Bronchial epithelial cell (primary cell): ENCODE data around the gene STAT5B. TPM values are rescaled to one million over a fixed set of nuclear protein-coding genes. Genes with fewer than 3 reads are reported as not detected.
A peak's percentile ranks its signal among the peaks of the same experiment; 100 is the strongest.

ENCODE experiments used
- DNase-seq: peaks from one replicate; pipeline ENCODE4 v3.0.0-alpha.2; 2010; ENCODE audit warnings: low read depth
- FAIRE-seq: peaks from 2 replicates; lab custom pipeline; 2011; peaks lifted over from hg19 to GRCh38; lab: Jason Lieb, UNC
- H3K27me3 ChIP-seq: 2 replicates; pipeline ENCODE4 v1.5.1; 2011; ENCODE audit warnings: low read length; ENCODE audit not compliant: control insufficient read depth, insufficient read depth
- H3K36me3 ChIP-seq: 2 replicates; pipeline ENCODE4 v1.5.1; 2011; ENCODE audit warnings: low read length; ENCODE audit not compliant: control insufficient read depth, insufficient read depth
- H3K4me3 ChIP-seq: 2 replicates; pipeline ENCODE4 v1.5.1; 2011; ENCODE audit warnings: mild to moderate bottlenecking, low read depth, low read length, control low read depth
- total RNA-seq: library from RNA; depleted of rRNA; stranded (reverse); fragments of >200 nt; gene quantifications from 2 replicates; pipeline ENCODE4 v1.2.1, GENCODE V29; 2014
- TF ChIP-seq, protein P1 (sequence below): IDR thresholded peaks from 2 replicates; pipeline ENCODE4 v1.5.1; 2011; ENCODE audit warnings: mild to moderate bottlenecking, moderate library complexity, low read length, control low read depth, inconsistent platforms; ENCODE audit not compliant: insufficient read depth, severe bottlenecking

STAT5B gene
- total RNA-seq, 1 donor from 2014 or later: 11.6 TPM

GRCh38 chr17:42287977-42288802 is 12.0 kb upstream of the STAT5B start, which contains the start of gene STAT5A:
STAT5A (plus strand) TSS chr17:42288498; CDS start chr17:42289412, 914 bp downstream.
- FAIRE-seq (no peak), DNase-seq (peak; percentile 60)
- Histone ChIP-seq H3K4me3 (peak within 1 kb of the TSS; percentile 30), H3K27me3 (no peaks in the 10 kb centered on the region), H3K36me3 (no peaks in the 10 kb centered on the region)
- TF ChIP-seq, protein P1, sequence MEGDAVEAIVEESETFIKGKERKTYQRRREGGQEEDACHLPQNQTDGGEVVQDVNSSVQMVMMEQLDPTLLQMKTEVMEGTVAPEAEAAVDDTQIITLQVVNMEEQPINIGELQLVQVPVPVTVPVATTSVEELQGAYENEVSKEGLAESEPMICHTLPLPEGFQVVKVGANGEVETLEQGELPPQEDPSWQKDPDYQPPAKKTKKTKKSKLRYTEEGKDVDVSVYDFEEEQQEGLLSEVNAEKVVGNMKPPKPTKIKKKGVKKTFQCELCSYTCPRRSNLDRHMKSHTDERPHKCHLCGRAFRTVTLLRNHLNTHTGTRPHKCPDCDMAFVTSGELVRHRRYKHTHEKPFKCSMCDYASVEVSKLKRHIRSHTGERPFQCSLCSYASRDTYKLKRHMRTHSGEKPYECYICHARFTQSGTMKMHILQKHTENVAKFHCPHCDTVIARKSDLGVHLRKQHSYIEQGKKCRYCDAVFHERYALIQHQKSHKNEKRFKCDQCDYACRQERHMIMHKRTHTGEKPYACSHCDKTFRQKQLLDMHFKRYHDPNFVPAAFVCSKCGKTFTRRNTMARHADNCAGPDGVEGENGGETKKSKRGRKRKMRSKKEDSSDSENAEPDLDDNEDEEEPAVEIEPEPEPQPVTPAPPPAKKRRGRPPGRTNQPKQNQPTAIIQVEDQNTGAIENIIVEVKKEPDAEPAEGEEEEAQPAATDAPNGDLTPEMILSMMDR: no peak

DNA sequence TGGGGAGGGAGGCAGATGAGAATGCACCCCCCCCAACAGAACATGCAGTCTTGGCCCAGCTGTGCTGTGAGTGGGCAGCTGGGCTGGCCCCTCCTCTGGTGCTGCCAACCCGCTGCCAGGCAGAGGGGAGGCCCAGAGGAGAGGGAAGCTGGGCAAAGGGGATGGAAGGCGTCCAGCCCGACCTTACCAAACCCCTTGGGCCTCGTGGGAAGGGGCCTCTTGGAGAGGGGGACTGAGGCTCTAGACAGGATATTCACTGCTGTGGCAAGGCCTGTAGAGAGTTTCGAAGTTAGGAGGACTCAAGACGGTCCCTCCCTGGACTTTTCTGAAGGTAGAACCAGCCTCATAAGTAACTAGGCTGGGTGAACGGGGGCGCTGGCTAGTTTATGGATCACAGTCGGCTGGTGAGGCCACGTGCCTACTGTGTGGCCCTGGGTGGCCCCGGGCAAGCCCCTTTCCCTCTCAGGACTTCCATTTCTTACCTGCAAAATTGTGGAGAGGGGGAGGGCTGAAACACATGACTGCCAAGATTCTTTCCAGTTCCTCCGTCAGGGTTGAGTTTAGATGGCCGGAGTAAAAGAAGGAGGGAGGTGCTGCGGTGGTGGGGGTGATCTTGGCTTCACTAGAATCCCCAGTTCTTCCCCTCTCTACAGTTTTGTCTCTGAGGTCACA is 11.2 kb upstream of the STAT5B start:
- H3K4me3 ChIP-seq: peak overlapping the region; percentile 30
- H3K36me3 ChIP-seq: no peaks in the 10 kb centered on the region
- no peaks in the 10 kb centered on the region for H3K27me3 ChIP-seq
- TF ChIP-seq, protein P1: no peak
- no peak for FAIRE-seq
- no peak for DNase-seq

DNA sequence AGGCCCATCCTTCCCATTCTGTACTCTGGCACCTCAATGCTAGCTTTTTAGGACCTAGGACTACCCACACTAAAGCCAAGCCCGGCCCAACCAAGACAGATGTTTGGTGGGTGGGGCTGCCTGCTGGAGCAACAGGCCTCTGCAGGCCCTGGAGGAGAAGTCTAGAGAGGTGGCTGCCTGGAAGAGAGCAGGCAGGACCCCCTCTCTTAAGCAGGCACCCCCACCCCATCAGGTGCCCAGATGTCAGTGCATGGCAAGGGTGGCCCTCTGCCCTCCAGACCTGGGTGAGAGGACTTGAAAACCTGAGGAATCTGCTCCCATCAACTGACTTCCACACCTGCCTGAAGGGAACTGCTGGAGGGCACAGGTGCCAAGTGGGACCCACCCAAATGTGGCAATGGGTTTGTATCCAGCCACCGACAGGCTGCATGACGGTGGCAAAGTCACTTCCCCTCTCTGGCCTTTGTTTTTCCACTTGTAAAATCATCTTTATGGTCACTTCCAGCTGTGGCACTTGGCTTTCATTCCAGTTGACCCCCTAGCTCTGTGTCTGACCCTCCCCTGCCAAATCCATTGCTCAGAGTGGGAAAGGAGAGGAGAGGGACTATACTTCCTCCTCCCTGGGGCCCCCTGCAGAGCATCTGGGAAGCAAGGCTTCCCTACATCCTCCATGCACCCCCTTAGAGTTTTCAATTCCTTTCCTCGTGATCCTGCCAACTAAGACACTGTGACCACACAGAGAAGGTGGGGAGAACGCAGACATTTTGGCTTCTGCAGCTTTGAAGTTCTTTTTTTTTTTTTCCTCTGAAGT is 10.4 kb upstream of the STAT5B start:
- no peaks in the 10 kb centered on the region for H3K36me3 ChIP-seq
- DNase-seq (no peak), FAIRE-seq (peak; percentile 50)
- no peak overlapping the region for H3K4me3 ChIP-seq
- TF ChIP-seq, protein P1: no peak
- no peaks in the 10 kb centered on the region for H3K27me3 ChIP-seq

DNA sequence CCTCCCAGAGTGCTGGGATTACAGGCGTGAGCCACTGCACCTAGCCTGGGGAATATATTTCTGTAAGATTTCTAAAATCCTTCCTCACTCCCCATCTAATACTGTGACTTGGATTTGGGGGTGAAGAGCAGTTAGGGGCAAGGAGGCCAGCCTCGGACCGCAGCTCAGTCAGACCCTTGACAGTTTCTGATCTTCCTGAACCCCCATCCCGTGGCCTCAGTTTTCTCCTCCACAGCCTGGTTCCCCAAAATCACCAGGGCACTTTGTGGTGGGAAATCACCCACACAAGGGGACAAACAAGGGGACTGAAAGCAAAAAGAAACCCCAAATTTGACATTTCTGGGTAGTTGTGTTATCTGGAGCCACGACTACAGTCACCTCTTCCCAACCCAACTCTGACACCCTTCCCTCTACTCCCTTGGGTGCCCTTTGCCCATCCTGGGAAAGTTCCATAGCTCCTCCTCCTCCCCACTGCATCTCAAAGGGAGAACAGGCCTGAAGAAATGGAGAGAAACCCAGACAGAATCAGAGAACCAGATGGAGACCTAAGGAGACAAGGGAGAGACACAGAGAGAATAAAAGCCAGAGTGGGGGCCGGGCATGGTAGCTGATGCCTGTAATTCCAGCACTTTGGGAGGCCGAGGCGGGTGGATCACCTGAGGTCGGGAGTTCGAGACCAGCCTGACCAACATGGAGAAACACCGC is 9.3 kb upstream of the STAT5B start:
- Histone ChIP-seq H3K4me3 (no peak overlapping the region), H3K27me3 (no peaks in the 10 kb centered on the region), H3K36me3 (no peaks in the 10 kb centered on the region)
- no peak for FAIRE-seq
- DNase-seq: no peak
- TF ChIP-seq, protein P1: no peak

DNA sequence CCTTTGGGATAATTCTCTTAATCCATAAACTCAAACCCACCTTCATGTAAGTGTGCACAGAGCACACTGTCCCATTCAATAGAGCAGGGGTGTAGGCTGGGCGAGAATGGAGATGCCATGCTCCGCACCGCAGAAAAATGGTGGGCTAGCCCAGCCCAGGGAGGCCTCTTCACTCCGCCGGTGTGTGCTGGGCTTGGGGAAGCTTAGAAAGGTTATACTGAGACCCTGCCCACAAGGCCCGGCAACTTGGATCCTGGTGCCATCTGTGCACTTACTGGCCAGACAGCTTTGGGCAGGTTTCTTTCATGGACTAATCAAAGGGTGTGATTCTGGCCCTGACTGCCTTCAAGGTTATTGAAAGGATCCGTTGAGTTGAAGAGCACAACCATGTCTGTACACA is 8.4 kb upstream of the STAT5B start:
- no peak overlapping the region for H3K4me3 ChIP-seq

More for the DNA sequence above, 8.4 kb upstream of the STAT5B start:
- FAIRE-seq: no peak
- H3K36me3 ChIP-seq: no peaks in the 10 kb centered on the region
- DNase-seq: no peak
- no peaks in the 10 kb centered on the region for H3K27me3 ChIP-seq
- TF ChIP-seq, protein P1: no peak
